ENCODE results near the gene CYP4Z1.
"Not testable (repeated sequence)": the region's sequence is repeated elsewhere in the genome, so short reads cannot be mapped to it uniquely, and the experiment has no call there.

Gene CYP4Z1

DNA sequence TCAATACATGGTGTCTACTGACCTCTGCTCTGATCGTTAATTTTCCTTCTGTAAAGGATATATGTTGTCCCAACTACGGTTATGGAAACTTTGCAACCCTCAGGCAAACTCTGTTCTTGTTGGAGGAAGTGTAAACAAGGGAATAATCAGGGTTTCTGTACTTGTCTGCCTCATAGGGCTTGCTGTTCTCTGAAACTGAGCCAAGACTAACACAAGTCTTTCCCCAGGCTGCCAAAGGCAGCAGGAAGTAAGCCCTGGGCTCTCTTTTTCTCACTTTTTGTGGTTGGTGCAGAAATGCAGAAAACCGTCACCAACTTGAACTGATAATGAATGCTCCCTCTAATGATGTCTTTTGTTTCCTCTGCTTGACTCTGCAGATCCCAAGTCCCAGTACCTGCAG is 36.0 kb upstream of the CYP4Z1 start:
- H3K4me3 ChIP-seq, result no peak overlapping the region

DNA sequence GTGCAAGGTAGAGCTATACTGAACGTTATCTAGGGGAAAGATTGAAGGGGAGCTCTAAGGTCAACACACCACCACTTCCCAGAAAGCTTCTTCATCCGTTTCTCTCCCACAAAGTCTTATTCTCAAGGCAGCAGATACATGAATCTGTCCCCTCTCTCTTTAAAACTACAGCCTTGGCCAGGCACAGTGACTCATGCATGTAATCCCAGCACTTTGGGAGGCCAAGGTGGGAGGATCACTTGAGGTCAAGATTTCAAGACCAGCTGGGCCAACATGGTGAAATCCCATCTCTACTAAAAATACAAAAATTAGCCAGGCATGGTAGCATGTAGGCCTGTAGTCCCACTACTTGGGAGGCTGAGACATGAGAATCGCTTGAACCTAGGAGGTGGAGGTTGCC is 35.4 kb upstream of the CYP4Z1 start:
- peaks cover 6 to 22% (median 18%) of the 10 kb centered on the region in 3 donors for H3K36me3 ChIP-seq
- intact Hi-C loops (cut with DNase I; ENCODE audit: low total_unique reads), result no loop called here
- H3K9me3 ChIP-seq, result no peaks in the 10 kb centered on the region
- no peak overlapping the region for H3K4me3 ChIP-seq
- peaks cover 0 to 41% (median 33%) of the 10 kb centered on the region in 4 donors for H3K4me1 ChIP-seq
- H3K27me3 ChIP-seq, result no peaks in the 10 kb centered on the region
- peak; percentile 53 to 70 for DNase-seq
- TF ChIP-seq, protein P1, sequence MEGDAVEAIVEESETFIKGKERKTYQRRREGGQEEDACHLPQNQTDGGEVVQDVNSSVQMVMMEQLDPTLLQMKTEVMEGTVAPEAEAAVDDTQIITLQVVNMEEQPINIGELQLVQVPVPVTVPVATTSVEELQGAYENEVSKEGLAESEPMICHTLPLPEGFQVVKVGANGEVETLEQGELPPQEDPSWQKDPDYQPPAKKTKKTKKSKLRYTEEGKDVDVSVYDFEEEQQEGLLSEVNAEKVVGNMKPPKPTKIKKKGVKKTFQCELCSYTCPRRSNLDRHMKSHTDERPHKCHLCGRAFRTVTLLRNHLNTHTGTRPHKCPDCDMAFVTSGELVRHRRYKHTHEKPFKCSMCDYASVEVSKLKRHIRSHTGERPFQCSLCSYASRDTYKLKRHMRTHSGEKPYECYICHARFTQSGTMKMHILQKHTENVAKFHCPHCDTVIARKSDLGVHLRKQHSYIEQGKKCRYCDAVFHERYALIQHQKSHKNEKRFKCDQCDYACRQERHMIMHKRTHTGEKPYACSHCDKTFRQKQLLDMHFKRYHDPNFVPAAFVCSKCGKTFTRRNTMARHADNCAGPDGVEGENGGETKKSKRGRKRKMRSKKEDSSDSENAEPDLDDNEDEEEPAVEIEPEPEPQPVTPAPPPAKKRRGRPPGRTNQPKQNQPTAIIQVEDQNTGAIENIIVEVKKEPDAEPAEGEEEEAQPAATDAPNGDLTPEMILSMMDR (IDR thresholded peaks at IDR 0.05), result no peak
- peak overlapping the region; percentile 53 to 61 for H3K27ac ChIP-seq

More for the DNA sequence above, 36.0 kb upstream of the CYP4Z1 start:
- no peaks in the 10 kb centered on the region for H3K27me3 ChIP-seq
- intact Hi-C loops (cut with DNase I; ENCODE audit: low total_unique reads), result no loop called here
- peak overlapping the region; percentile 53 to 61 for H3K27ac ChIP-seq
- no peaks in the 10 kb centered on the region for H3K9me3 ChIP-seq
- H3K4me1 ChIP-seq, result peaks cover 0 to 46% (median 33%) of the 10 kb centered on the region in 4 donors
- TF ChIP-seq, protein P1 (IDR thresholded peaks at IDR 0.05), result no peak
- peaks cover 6 to 18% (median 16%) of the 10 kb centered on the region in 3 donors for H3K36me3 ChIP-seq
- peak; percentile 47 to 70 for DNase-seq

DNA sequence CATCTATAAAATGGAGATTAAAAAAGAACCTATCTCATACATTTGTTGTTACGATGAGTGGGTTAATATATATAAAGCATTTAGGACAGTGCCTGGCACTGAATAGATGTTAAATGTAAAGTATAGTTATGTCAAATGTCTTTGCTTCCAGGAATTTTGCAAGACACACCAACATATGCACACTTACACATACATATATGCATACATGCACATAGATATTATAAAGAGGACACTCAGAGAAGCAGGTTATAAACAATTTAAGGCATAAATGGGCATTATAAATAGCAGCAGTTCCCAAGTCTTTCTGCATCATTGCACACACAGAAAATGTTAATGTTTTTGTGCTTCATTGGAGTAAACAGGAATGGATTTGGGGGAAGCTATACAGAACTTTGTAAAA is 30.3 kb upstream of the CYP4Z1 start:
- Histone ChIP-seq H3K4me1 (peaks cover 0 to 9% (median 5%) of the 10 kb centered on the region in 4 donors), H3K4me3 (no peak overlapping the region), H3K36me3 (peaks cover 10 to 33% (median 30%) of the 10 kb centered on the region in 3 donors), H3K27ac (no peak overlapping the region), H3K9me3 (no peaks in the 10 kb centered on the region), H3K27me3 (no peaks in the 10 kb centered on the region)
- TF ChIP-seq, protein P1 (IDR thresholded peaks at IDR 0.05), result no peak
- DNase-seq, result no peak
- intact Hi-C loops (cut with DNase I; ENCODE audit: low total_unique reads), result no loop called here

DNA sequence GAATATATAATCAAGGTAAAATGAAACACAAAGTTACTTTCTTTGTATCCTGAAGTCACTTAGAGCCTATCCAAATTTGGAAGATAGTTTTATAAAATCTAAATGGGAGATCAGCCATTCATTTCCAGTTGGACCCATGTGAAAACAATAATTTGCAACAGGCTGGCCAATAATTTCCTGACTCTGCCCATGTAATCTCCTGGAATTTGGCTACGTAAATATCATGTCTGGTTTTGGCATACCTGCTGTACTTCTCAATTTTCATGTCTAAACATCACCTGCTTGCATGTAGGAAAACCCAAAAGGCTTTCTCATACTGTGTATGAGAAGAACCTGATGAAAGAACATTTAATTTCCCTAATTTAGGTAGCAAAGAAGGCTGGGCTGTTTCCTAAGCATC is 7.7 kb upstream of the CYP4Z1 start:
- intact Hi-C loops (cut with DNase I; ENCODE audit: low total_unique reads), result no loop called here
- no peak overlapping the region for H3K4me3 ChIP-seq
- H3K9me3 ChIP-seq, result peaks cover 0 to 10% (median 0%) of the 10 kb centered on the region in 3 donors
- H3K27ac ChIP-seq, result no peak overlapping the region
- TF ChIP-seq, protein P1 (IDR thresholded peaks at IDR 0.05), result no peak
- H3K4me1 ChIP-seq, result no peaks in the 10 kb centered on the region
- H3K36me3 ChIP-seq, result peaks cover 0 to 8% (median 0%) of the 10 kb centered on the region in 3 donors
- no peaks in the 10 kb centered on the region for H3K27me3 ChIP-seq
- DNase-seq, result no peak

DNA sequence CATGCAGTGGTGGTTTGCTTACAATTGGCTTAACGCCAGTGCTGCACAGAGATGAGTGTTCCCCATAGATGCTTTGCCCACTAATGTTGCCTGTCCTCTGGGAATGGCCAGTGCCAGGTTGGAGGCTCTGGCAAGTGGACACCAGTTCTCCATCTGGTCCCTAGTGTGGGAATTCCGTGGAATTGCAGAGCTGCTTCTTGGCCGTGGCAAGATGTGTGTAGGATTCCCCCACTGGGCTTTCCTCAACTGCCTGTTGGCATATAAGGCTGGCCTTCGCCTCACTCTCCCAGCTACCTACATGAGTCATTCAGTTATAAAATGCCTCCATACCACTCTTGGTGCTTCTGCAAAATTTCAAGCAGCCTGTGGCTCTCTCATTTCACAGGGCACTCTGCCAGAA is 2.0 kb downstream of the CYP4Z1 start:
- H3K9me3 ChIP-seq; H3K4me3 ChIP-seq; intact Hi-C loops (cut with DNase I; ENCODE audit: low total_unique reads); H3K27me3 ChIP-seq; H3K36me3 ChIP-seq; H3K4me1 ChIP-seq; H3K27ac ChIP-seq; DNase-seq: not testable (repeated sequence)

DNA sequence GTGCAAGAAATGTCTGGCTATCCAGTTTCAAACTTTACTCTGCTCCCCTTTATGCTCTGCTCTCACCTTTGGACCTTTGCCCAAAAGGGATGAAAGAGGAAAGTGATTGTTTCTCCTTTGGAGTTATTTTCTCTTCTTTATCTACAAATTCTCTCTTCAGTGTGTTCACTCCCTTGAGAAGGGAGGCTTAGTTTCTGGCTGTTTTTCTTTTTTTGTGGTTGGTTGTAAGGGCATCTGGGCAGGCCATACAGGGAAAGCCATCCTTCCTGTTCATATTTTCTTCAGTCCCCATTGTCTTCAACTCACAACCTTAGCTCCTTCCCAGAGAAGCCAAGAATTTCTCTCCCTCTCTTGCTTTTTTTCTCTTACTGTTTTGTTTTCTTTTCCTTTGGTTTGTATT is 2.5 kb downstream of the CYP4Z1 start:
- intact Hi-C loops (cut with DNase I; ENCODE audit: low total_unique reads); H3K27me3 ChIP-seq; H3K9me3 ChIP-seq; H3K36me3 ChIP-seq; DNase-seq; H3K4me3 ChIP-seq; H3K27ac ChIP-seq; H3K4me1 ChIP-seq: not testable (repeated sequence)

DNA sequence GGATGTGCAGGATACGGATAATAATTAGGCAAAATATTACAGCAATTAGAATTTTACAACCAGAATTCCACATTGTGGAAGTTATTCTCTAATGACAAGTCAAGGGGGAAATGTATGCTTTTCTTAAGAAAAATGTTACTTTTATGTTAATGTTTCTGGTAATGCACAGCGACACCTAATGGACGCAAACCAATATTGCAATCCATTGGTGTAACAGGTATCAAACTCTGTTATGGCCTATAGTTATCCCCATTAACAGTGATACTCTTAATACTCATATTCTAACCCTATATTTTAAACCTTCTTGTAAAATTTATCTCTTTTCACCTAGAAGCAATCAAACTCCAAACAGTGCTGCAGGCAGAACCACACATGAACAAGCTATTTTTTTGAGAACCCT is 22.3 kb downstream of the CYP4Z1 start:
- DNase-seq, result peak in 1 of 2 donors; percentile 48
- H3K27me3 ChIP-seq; intact Hi-C loops (cut with DNase I; ENCODE audit: low total_unique reads); H3K4me3 ChIP-seq; H3K27ac ChIP-seq; H3K9me3 ChIP-seq; H3K36me3 ChIP-seq; H3K4me1 ChIP-seq: not testable (repeated sequence)
- TF ChIP-seq, protein P1 (IDR thresholded peaks at IDR 0.05), result peak; percentile 55 to 74

All from tibial artery (tissue), 4 donors.